Osteocyte (in vitro differentiated cells): Measurements from ENCODE around the gene GRIPAP1. TPM values are rescaled to one million over a fixed set of nuclear protein-coding genes. Genes with fewer than 3 reads are reported as not detected.

Experiments used
- DNase-seq: peaks from one replicate; pipeline ENCODE4 v3.0.0; 2021; ENCODE audit warnings: mixed read lengths; ENCODE audit not compliant: unreplicated experiment; ENCODE audit errors: extremely low spot score
- H3K27ac Mint-ChIP-seq: one replicate; pipeline ENCODE4 v1.8.0; 2021; ENCODE audit warnings: mild to moderate bottlenecking, mixed read lengths; ENCODE audit not compliant: unreplicated experiment
- H3K27me3 Mint-ChIP-seq: one replicate; pipeline ENCODE4 v1.8.0; 2021; ENCODE audit warnings: mixed read lengths; ENCODE audit not compliant: unreplicated experiment
- H3K36me3 Mint-ChIP-seq: one replicate; pipeline ENCODE4 v1.8.0; 2021; ENCODE audit warnings: mixed read lengths; ENCODE audit not compliant: unreplicated experiment
- H3K4me1 Mint-ChIP-seq: one replicate; pipeline ENCODE4 v1.8.0; 2021; ENCODE audit warnings: mixed read lengths; ENCODE audit not compliant: unreplicated experiment
- H3K4me3 Mint-ChIP-seq: one replicate; pipeline ENCODE4 v1.8.0; 2021; ENCODE audit warnings: mild to moderate bottlenecking, moderate library complexity, mixed read lengths; ENCODE audit not compliant: unreplicated experiment
- H3K9me3 Mint-ChIP-seq: one replicate; pipeline ENCODE4 v1.8.0; 2021; ENCODE audit warnings: mixed read lengths; ENCODE audit not compliant: unreplicated experiment
- total RNA-seq: library from RNA; stranded (reverse); gene quantifications from 2 replicates; pipeline ENCODE4 v1.2.1, GENCODE V29; 2021
- TF ChIP-seq, protein P1 (sequence below): fragments of 200-600 bp; sonication (generic); IDR thresholded peaks from 2 replicates; pipeline ENCODE4 v1.5.0; 2021; ENCODE audit warnings: antibody characterized with exemption, mild to moderate bottlenecking, moderate library complexity

GRIPAP1 gene
- total RNA-seq, 1 donor from 2014 or later: 48.5 TPM

DNA sequence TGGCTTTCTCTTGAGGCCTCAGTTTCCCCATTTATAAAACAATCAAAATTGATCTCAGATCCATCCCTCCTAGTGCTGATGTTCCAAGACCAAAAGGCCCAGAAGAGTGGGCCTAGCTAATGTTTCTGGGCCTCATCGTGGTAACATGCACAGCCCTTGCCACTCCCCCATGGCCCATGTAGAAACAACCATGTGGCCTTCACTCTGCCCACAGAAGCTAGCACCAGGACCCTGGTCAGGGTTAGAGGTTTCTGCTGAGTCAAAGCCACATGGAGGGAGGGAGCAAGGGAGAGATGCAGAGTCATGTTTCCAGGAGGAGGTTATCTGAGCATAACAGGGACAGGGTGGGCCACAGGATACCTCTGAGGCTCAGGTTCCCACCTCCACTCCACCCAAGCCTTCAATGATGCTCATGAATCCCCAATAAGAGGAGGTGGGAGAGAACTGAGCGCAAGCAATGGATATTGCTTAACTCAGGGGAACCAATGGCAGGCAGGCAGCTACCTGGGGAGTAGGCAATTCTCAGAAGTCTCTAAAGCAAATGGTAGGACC lies 61.6 kb downstream of the GRIPAP1 start:
- Mint-ChIP-seq H3K27me3 (no peaks in the 10 kb centered on the region), H3K4me3 (no peak overlapping the region), H3K4me1 (peaks cover 9% of the 10 kb centered on the region), H3K27ac (no peak overlapping the region), H3K36me3 (peaks cover 5% of the 10 kb centered on the region), H3K9me3 (peaks cover 5% of the 10 kb centered on the region)
- no peak for DNase-seq
- TF ChIP-seq, protein P1, sequence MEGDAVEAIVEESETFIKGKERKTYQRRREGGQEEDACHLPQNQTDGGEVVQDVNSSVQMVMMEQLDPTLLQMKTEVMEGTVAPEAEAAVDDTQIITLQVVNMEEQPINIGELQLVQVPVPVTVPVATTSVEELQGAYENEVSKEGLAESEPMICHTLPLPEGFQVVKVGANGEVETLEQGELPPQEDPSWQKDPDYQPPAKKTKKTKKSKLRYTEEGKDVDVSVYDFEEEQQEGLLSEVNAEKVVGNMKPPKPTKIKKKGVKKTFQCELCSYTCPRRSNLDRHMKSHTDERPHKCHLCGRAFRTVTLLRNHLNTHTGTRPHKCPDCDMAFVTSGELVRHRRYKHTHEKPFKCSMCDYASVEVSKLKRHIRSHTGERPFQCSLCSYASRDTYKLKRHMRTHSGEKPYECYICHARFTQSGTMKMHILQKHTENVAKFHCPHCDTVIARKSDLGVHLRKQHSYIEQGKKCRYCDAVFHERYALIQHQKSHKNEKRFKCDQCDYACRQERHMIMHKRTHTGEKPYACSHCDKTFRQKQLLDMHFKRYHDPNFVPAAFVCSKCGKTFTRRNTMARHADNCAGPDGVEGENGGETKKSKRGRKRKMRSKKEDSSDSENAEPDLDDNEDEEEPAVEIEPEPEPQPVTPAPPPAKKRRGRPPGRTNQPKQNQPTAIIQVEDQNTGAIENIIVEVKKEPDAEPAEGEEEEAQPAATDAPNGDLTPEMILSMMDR: no peak

DNA sequence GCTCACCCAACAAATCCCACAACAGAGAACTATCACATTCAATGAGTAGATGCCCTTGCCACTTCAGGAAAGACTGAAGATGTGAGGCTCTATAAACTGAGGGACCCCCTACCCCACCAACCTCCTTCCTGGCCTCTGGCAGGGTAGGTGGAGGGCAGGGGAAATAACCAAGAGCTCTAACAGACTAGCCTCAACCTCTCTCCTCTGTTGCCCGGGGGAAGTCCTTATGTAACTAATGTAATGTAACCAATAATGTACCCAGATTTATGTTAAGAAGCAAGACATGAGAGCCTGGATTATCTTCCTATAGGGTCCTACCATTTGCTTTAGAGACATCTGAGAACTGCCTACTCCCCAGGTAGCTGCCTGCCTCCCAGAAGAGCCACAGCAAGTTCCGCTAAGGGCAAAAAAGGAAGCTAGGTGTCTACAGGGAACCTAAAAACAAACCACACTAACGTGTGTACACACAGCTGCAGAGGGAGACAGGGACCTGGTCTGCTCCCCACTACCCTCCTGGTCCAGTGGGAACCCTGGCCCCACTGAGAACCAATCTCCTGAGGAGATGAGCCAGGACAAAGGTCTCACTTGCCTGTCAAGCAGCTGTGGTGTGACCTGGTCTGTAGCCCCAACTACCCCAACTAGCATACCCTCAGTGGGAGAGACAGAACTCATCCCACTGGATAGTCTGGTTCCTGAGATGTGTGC lies 62.4 kb downstream of the GRIPAP1 start:
- TF ChIP-seq, protein P1: no peak
- Mint-ChIP-seq H3K4me3 (no peak overlapping the region), H3K36me3 (peaks cover 5% of the 10 kb centered on the region), H3K9me3 (peaks cover 5% of the 10 kb centered on the region), H3K27me3 (no peaks in the 10 kb centered on the region), H3K4me1 (peaks cover 9% of the 10 kb centered on the region), H3K27ac (no peak overlapping the region)
- DNase-seq: no peak

DNA sequence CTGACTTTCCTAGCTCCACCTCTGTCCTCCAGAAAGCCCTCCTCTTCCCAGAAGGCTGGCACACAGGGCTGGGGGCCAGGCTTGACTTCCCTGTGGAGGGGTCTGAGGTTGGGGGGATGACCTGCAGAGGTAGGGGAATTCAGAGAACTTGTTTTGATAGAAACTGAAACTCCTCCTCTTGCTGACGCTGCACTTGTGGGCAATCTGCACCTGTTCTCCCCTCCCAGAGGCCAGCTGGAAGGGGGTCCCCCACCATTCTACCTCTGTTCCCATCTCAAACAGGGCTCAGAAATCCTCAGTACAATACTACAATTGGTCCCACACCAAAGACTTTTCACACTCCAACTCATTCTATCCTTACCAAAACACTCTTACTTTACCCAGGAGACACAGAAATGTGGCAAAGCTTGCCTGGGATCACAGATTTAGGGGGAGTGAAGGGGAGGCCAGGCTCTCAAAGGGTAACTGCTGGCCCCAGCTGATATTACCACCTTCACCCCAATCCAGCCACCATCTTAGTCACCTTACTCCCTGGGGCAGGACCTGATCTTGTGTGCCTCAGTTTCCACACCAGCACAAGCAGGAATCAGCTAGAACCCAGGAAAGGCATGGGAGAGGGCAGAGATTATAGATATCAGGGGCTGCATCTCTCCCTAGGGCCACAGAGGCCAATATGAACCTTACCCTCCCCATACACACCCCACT lies 63.2 kb downstream of the GRIPAP1 start:
- H3K36me3 Mint-ChIP-seq: peaks cover 8% of the 10 kb centered on the region
- TF ChIP-seq, protein P1: no peak
- DNase-seq: no peak
- peaks cover 5% of the 10 kb centered on the region for H3K9me3 Mint-ChIP-seq
- no peak overlapping the region for H3K27ac Mint-ChIP-seq
- no peak overlapping the region for H3K4me3 Mint-ChIP-seq
- no peaks in the 10 kb centered on the region for H3K27me3 Mint-ChIP-seq
- peaks cover 9% of the 10 kb centered on the region for H3K4me1 Mint-ChIP-seq

DNA sequence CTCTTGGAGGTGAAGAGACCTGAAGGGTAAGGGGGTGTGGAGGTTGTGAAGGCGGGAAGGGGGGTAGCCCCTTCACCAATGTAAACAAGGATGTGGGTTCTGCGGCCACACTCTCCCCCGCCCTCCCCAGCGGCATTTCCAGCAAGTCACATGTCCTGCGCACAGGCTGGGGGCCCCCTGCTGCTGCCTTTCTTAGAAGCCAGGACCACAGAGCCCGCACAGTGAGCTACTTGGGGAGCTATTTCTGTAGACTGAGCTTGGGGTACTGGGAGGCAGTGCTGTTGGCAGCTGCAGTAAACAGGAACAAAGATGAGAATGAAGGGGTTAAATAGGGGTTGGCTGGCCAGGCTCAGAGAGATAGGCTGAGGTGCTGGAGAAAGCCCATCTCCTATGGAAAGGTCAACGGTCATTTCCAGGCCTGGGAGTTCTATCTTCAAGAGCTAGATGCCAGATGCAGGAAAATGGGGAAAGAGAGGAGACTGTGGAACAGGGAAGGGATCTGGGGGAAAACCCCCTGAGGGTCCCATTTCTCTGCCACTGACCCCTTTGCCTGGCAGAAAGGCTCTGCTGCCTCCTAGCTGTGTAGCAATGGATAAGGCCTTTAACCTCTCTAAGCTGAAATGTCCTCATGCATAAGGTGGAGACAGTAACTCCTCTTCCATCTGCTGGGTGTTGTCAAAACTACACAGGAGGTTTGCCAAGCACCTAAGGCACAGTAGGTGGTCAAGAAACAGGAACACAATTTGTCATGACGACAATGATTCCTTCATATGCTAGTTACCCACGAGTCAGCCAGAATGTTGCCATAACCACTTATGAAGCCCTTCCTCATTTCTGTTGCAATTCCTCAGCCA lies 64.8 kb downstream of the GRIPAP1 start:
- peaks cover 16% of the 10 kb centered on the region for H3K36me3 Mint-ChIP-seq
- TF ChIP-seq, protein P1: no peak
- H3K27me3 Mint-ChIP-seq: no peaks in the 10 kb centered on the region
- peaks cover 9% of the 10 kb centered on the region for H3K4me1 Mint-ChIP-seq
- no peak overlapping the region for H3K4me3 Mint-ChIP-seq
- peaks cover 8% of the 10 kb centered on the region for H3K9me3 Mint-ChIP-seq
- peak overlapping the region; percentile 9 for H3K27ac Mint-ChIP-seq
- no peak for DNase-seq
